ENCODE data around the gene TEAD4. TPM values are rescaled to one million over a fixed set of nuclear protein-coding genes. Genes with fewer than 3 reads are reported as not detected.

TEAD4 gene
- total RNA-seq, 1 donor from 2014 or later: 8.8 TPM

- no peaks in the 10 kb centered on the region for H3F3A ChIP-seq (ENCODE audit: low read depth)
- Mint-ChIP-seq H3K36me3 (no peaks in the 10 kb centered on the region), H3K4me1 (peaks cover 15% of the 10 kb centered on the region), H3K27ac (no peak overlapping the region), H3K4me3 (no peak overlapping the region), H3K27me3 (ENCODE audit: insufficient read depth, low read depth) (peaks cover 3% of the 10 kb centered on the region), H3K9me3 (no peaks in the 10 kb centered on the region)
- no peaks in the 10 kb centered on the region for H3K79me2 ChIP-seq (ENCODE audit: low read depth)
- no peaks in the 10 kb centered on the region for H3K27me3 ChIP-seq
- no peak overlapping the region for H3K4me2 ChIP-seq
- H3K27ac ChIP-seq: no peak overlapping the region
- DNase-seq (ENCODE audit: low spot score): no peak
- no peaks in the 10 kb centered on the region for H3K36me3 ChIP-seq
- no peak overlapping the region for H3K9ac ChIP-seq
- TF ChIP-seq CTCF (IDR thresholded peaks at IDR 0.05) (no peak), EZH2 (IDR thresholded peaks at IDR 0.05) (no peak), EZH2phosphoT487 (IDR thresholded peaks at IDR 0.05) (no peak)
- no peaks in the 10 kb centered on the region for H4K20me1 ChIP-seq (ENCODE audit: low read depth)
- peaks cover 8% of the 10 kb centered on the region for H3K4me1 ChIP-seq
- H3K4me3 ChIP-seq: no peak overlapping the region
- no peaks in the 10 kb centered on the region for H3K9me3 ChIP-seq (ENCODE audit: low read depth)
- no peak overlapping the region for H2AFZ ChIP-seq (replicated peaks)
Observed at GRCh38 chr12:3055026-3055703, 96.0 kb downstream of the TEAD4 start.

GRCh38 chr12:3055704-3056467 is 96.7 kb downstream of the TEAD4 start:
- Mint-ChIP-seq H3K27ac (peak overlapping the region; percentile 27), H3K36me3 (no peaks in the 10 kb centered on the region), H3K4me3 (no peak overlapping the region), H3K4me1 (peaks cover 15% of the 10 kb centered on the region), H3K9me3 (no peaks in the 10 kb centered on the region), H3K27me3 (ENCODE audit: insufficient read depth, low read depth) (peaks cover 3% of the 10 kb centered on the region)
- no peak overlapping the region for H3K9ac ChIP-seq
- no peaks in the 10 kb centered on the region for H3K9me3 ChIP-seq (ENCODE audit: low read depth)
- DNase-seq (ENCODE audit: low spot score): peak; percentile 36
- H2AFZ ChIP-seq (replicated peaks): no peak overlapping the region
- H3K27me3 ChIP-seq: no peaks in the 10 kb centered on the region
- no peaks in the 10 kb centered on the region for H3F3A ChIP-seq (ENCODE audit: low read depth)
- H3K27ac ChIP-seq: no peak overlapping the region
- no peak for TF ChIP-seq EZH2phosphoT487 (IDR thresholded peaks at IDR 0.05)
- TF ChIP-seq CTCF (IDR thresholded peaks at IDR 0.05): no peak
- no peak for TF ChIP-seq EZH2 (IDR thresholded peaks at IDR 0.05)
- no peaks in the 10 kb centered on the region for H4K20me1 ChIP-seq (ENCODE audit: low read depth)
- no peaks in the 10 kb centered on the region for H3K79me2 ChIP-seq (ENCODE audit: low read depth)
- H3K4me2 ChIP-seq: no peak overlapping the region
- peaks cover 8% of the 10 kb centered on the region for H3K4me1 ChIP-seq
- H3K4me3 ChIP-seq: no peak overlapping the region
- no peaks in the 10 kb centered on the region for H3K36me3 ChIP-seq

DNA sequence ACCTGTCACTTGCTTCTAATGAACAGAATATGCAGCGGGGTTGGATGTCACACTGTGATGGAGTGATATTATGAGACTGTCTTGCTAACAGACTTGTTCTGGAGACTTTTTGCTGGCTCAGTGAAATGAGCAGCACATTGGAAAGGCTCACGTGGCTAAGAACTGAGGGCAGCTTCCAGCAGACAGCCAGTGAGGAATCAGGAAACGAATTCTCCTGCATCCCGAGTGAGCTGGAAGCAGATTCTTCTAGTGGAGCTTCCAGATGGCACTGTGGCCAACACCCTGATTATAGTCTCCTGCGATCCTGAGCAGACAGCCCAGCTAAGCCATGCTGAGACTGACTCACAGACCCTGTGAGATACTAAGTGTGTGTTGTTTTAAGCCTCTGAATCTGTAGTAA is 101.9 kb downstream of the TEAD4 start:
- Histone ChIP-seq H3K4me1 (no peaks in the 10 kb centered on the region), H3K4me3 (no peak overlapping the region), H4K20me1 (ENCODE audit: low read depth) (no peaks in the 10 kb centered on the region), H3K9ac (no peak overlapping the region), H3K36me3 (no peaks in the 10 kb centered on the region), H3K27ac (no peak overlapping the region), H3K9me3 (ENCODE audit: low read depth) (peaks cover 6% of the 10 kb centered on the region), H3F3A (ENCODE audit: low read depth) (no peaks in the 10 kb centered on the region), H3K27me3 (no peaks in the 10 kb centered on the region), H3K79me2 (ENCODE audit: low read depth) (no peaks in the 10 kb centered on the region), H3K4me2 (no peak overlapping the region), H2AFZ (replicated peaks) (no peak overlapping the region)
- no peak overlapping the region for H3K4me3 Mint-ChIP-seq
- peaks cover 5% of the 10 kb centered on the region for H3K27me3 Mint-ChIP-seq (ENCODE audit: insufficient read depth, low read depth)
- TF ChIP-seq CTCF (IDR thresholded peaks at IDR 0.05): no peak
- TF ChIP-seq EZH2 (IDR thresholded peaks at IDR 0.05): no peak
- no peak for TF ChIP-seq EZH2phosphoT487 (IDR thresholded peaks at IDR 0.05)
- H3K27ac Mint-ChIP-seq: no peak overlapping the region
- no peak for DNase-seq (ENCODE audit: low spot score)
- peaks cover 15% of the 10 kb centered on the region for H3K9me3 Mint-ChIP-seq
- H3K4me1 Mint-ChIP-seq: peaks cover 2% of the 10 kb centered on the region
- peaks cover 2% of the 10 kb centered on the region for H3K36me3 Mint-ChIP-seq

Measured in neural progenitor cell (in vitro differentiated cells).